Esophagus muscularis mucosa (tissue), 3 donors: Measurements from ENCODE around the gene PDCD4.

Experiments
- CTCF ChIP-seq, 3 experiments: fragments of 200-600 bp in 2 of 3; fragments of 450-650 bp in 1 of 3; sonication (generic) in 2 of 3; IDR thresholded peaks; one replicate each; pipeline ENCODE4 v1.5.1; 2017 to 2019; ENCODE audit warnings: antibody characterized with exemption in 3 of 3, mild to moderate bottlenecking in 2 of 3, moderate library complexity in 1 of 3
- EP300 ChIP-seq: sonication (generic); formaldehyde crosslinking; IDR thresholded peaks from one replicate; pipeline ENCODE4 v1.6.1; 2017; ENCODE audit warnings: antibody characterized with exemption

DNA sequence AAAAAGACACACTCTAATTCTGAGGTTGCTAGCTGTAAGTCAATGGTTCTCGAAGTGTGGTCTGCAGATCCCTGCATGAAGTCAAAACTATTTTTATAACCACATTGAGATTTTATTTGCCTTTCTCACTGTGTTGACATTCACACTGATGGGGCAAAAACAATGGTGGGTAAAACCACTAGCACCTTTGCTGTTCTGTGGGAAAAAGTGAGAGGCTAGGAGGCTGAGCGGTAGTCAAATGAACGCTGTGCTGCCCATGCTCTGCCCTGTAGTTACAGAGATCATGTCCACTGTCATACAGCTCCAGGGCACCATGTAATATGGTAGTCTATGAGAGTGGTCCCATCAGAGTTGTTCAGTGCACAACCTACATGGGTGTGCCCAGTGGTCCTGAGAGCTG lies 21.6 kb upstream of the PDCD4 start:
- TF ChIP-seq CTCF (IDR thresholded peaks at IDR 0.05): no peak
- TF ChIP-seq EP300: no peak
